Right renal pelvis (tissue), 4 donors: Measurements from ENCODE around the gene KLRB1. TPM values are rescaled to one million over a fixed set of nuclear protein-coding genes. Genes with fewer than 3 reads are reported as not detected.
"Not testable (repeated sequence)": the region's sequence is repeated elsewhere in the genome, so short reads cannot be mapped to it uniquely, and the experiment has no call there.

Source experiments
- DNase-seq, 4 donors: peaks; one replicate each; pipeline ENCODE4 v3.0.0-alpha.2; 2013; ENCODE audit warnings: low read depth in 4 of 4, low spot score in 3 of 4, missing footprints in 1 of 4
- polyA plus RNA-seq, 4 donors: library from polyadenylated mRNA; unstranded; fragments of 120-200 nt; gene quantifications; one replicate each; pipeline ENCODE4 v1.2.1, GENCODE V29; 2013; ENCODE audit not compliant: insufficient read length in 4 of 4

The KLRB1 gene
- polyA plus RNA-seq, 4 donors: 5.3 to 6.8 (median 6.0) TPM

GRCh38 chr12:9626291-9626690 is 18.6 kb upstream of the KLRB1 start:
- DNase-seq: no peak

GRCh38 chr12:9625019-9625418 is 17.3 kb upstream of the KLRB1 start:
- no peak for DNase-seq

GRCh38 chr12:9619411-9620179 is 11.9 kb upstream of the KLRB1 start:
- DNase-seq: no peak

- DNase-seq: not testable (repeated sequence)
Observed at GRCh38 chr12:9618906-9619305, 11.2 kb upstream of the KLRB1 start.

GRCh38 chr12:9617124-9617523 is 9.4 kb upstream of the KLRB1 start:
- no peak for DNase-seq

- no peak for DNase-seq
Observed at GRCh38 chr12:9615420-9616136, 7.9 kb upstream of the KLRB1 start.

GRCh38 chr12:9610606-9611005 is 2.9 kb upstream of the KLRB1 start:
- not testable (repeated sequence) for DNase-seq

- DNase-seq: no peak
Observed at GRCh38 chr12:9606736-9607372, 862 bp downstream of the KLRB1 start.

GRCh38 chr12:9606247-9606646 is 1.5 kb downstream of the KLRB1 start:
- no peak for DNase-seq

GRCh38 chr12:9605483-9605882 is 2.2 kb downstream of the KLRB1 start:
- DNase-seq: no peak

- DNase-seq: no peak
Observed at GRCh38 chr12:9604287-9604686, 3.4 kb downstream of the KLRB1 start.

GRCh38 chr12:9600426-9600825 is 7.3 kb downstream of the KLRB1 start:
- DNase-seq: not testable (repeated sequence)

- DNase-seq: no peak
Observed at GRCh38 chr12:9598363-9598762, 9.4 kb downstream of the KLRB1 start.

- DNase-seq: no peak
Observed at GRCh38 chr12:9597365-9597764, 10.4 kb downstream of the KLRB1 start.

- DNase-seq: no peak
Observed at GRCh38 chr12:9590441-9590840, 17.3 kb downstream of the KLRB1 start.

GRCh38 chr12:9588749-9589148 is 19.0 kb downstream of the KLRB1 start:
- DNase-seq: no peak

GRCh38 chr12:9587987-9588600 is 19.6 kb downstream of the KLRB1 start:
- no peak for DNase-seq

- not testable (repeated sequence) for DNase-seq
Observed at GRCh38 chr12:9577729-9578128, 30.0 kb downstream of the KLRB1 start.

GRCh38 chr12:9567151-9567550 is 40.6 kb downstream of the KLRB1 start:
- DNase-seq: not testable (repeated sequence)

GRCh38 chr12:9566113-9566512 is 41.6 kb downstream of the KLRB1 start:
- not testable (repeated sequence) for DNase-seq

GRCh38 chr12:9564418-9564817 is 43.3 kb downstream of the KLRB1 start:
- not testable (repeated sequence) for DNase-seq
